Melanocyte of skin (primary cell): ENCODE data around the gene OR2T2. TPM values are rescaled to one million over a fixed set of nuclear protein-coding genes. Genes with fewer than 3 reads are reported as not detected.

ENCODE experiments used
- total RNA-seq, 2 donors: library from RNA; depleted of rRNA; stranded (reverse); fragments of >200 nt; gene quantifications; 2 replicates each; pipeline ENCODE4 v1.2.3, GENCODE V29; 2012

The OR2T2 gene, protein sequence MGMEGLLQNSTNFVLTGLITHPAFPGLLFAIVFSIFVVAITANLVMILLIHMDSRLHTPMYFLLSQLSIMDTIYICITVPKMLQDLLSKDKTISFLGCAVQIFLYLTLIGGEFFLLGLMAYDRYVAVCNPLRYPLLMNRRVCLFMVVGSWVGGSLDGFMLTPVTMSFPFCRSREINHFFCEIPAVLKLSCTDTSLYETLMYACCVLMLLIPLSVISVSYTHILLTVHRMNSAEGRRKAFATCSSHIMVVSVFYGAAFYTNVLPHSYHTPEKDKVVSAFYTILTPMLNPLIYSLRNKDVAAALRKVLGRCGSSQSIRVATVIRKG
- not detected for total RNA-seq

DNA sequence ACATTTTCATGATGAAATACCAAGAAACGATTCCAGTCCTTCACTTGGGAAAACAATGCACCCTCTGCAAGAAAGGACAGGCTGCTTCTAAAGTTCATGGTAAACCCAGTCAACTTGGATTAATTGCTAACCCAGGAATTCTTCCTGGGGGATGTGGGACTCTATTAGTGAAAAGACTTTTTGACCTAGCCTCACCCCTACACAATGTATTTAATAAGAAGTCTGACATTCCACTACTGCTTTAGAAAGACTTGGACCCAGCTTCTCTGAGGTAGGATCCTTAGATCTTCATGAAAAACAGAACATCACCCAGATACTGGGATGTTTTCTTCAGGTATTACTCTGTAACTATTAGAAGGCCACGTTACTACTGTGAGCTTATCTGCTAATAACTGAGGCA lies at the start of gene OR2T2:
Gene OR2T2, plus strand, starts transcription at position 239 of the 400 bp plus-strand sequence. CDS start 7,161 bp downstream, outside the sequence.

DNA sequence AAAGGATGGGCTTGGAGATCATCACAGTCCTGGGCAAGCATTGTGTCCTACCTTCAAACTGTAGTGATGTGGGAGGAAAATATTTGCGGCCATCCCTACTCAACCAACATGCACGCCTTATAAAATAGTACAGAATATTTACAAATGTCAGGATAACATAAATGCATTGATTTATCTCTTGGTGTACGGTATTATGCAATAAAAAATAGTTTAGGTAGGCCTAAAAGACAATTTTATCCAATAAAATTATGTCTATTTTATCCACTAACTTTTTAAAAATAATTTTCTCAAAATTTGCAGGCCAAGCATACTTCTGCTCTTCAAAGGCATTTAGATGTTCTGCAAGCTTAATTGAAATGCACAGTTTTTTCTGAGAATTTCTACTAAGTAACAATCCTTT lies 42.7 kb upstream of the OR2T2 start, which contains the start of gene OR2T1:
Gene OR2T1, plus strand, starts transcription at position 301 of the 400 bp plus-strand sequence. CDS start 3,100 bp downstream, outside the sequence.

DNA sequence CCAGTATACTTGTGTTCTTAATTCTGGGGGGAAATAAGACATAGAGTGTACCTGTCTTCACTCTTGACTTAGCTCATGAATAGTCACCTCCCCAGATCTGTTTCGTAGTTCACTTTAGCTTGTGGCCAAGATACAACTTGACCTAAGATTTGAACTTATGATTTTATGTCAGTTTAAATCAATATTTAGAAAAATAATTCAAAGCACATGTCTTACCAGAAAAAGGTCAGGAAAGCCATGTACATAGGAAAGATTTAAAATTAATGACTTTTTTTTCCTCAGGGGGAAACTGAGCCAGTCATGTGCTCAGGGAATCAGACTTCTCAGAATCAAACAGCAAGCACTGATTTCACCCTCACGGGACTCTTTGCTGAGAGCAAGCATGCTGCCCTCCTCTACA lies 27.6 kb downstream of the OR2T2 start, which contains the start of gene OR2T3:
Gene OR2T3, plus strand, starts transcription at position 301 of the 400 bp plus-strand sequence. Its CDS starts 0 bp downstream, at position 301.

DNA sequence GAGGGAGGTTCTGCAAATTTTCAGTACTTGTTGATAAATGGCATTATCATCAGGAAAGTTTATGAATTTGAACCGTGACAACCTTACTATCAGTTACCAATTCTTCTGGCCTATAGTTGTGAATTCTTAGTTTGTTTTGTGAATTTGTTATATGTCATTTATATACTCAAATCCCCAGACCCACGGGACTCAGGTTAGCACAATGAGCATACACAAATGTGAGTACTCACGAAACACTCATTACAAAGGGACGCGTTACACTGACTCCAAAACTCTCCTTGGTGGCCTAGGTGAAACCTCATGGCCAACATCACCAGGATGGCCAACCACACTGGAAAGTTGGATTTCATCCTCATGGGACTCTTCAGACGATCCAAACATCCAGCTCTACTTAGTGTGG lies 42.9 kb downstream of the OR2T2 start, which contains the start of gene OR2T5:
Gene OR2T5, plus strand, starts transcription at position 301 of the 400 bp plus-strand sequence. Its CDS starts 0 bp downstream, at position 301.

Other genes with a start within 250 kb of the OR2T2 start
- gene OR2M3, start 248.4 kb upstream of the OR2T2 start, total RNA-seq = not detected
- not detected for gene OR2M4, start 214.2 kb upstream of the OR2T2 start, total RNA-seq
- gene OR2T33, start 167.7 kb upstream of the OR2T2 start, total RNA-seq = not detected
- gene OR2T12, start 142.2 kb upstream of the OR2T2 start, total RNA-seq = not detected
- gene OR2M7, start 121.1 kb upstream of the OR2T2 start, total RNA-seq = not detected
- gene OR14C36, start 96.9 kb upstream of the OR2T2 start, total RNA-seq = under 1 TPM in 1 of 2 donors, not detected in 1; 0.34 TPM
- gene OR2T4, start 84.0 kb upstream of the OR2T2 start, total RNA-seq = not detected
- gene OR2T6, start 69.9 kb upstream of the OR2T2 start, total RNA-seq = not detected
- gene OR2T1, start 42.6 kb upstream of the OR2T2 start, total RNA-seq = not detected
- gene OR2T3, start 27.7 kb downstream of the OR2T2 start, total RNA-seq = not detected
- not detected for gene OR2T5, start 43.0 kb downstream of the OR2T2 start, total RNA-seq
- not detected for gene OR2G6, start 62.4 kb downstream of the OR2T2 start, total RNA-seq
- not detected for gene OR2T29, start 117.1 kb downstream of the OR2T2 start, total RNA-seq
- not detected for gene OR2T34, start 129.1 kb downstream of the OR2T2 start, total RNA-seq
- not detected for gene OR2T10, start 152.1 kb downstream of the OR2T2 start, total RNA-seq
- not detected for gene OR2T11, start 189.5 kb downstream of the OR2T2 start, total RNA-seq
- gene OR2T35, start 199.6 kb downstream of the OR2T2 start, total RNA-seq = not detected
- gene OR2T27, start 209.9 kb downstream of the OR2T2 start, total RNA-seq = not detected